ENCODE measurements around the gene POGLUT3. TPM values are rescaled to one million over a fixed set of nuclear protein-coding genes. Genes with fewer than 3 reads are reported as not detected.

POGLUT3 gene
- total and polyA plus RNA-seq, 2 of the 4 experiments (the other 2 are of a cell fraction) = 31.7 to 34.8 TPM

DNA sequence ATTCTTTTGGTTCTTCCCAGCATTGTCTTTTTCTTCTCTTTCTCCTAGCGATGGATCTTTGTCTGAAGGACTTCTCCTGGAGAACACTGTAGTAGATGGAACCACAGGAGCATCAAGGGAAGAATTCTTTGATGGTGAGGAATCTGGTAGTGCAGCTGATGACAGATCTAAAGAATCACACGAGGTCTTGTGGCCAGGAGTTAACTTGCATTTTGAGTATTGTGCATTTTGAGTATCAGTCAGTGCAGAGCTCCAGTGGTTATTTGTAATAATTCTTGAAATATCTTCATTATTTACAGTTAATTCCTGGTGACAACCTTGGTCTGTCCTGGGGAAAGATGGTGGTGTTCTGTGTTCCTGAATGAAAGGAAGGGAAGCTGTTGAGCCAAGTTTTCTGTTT, 14.5 kb upstream of the POGLUT3 start:
- Histone ChIP-seq H3K18ac (ENCODE audit: low read depth, low read length) (no peak overlapping the region; the same call in 1 of the 2 replicates), H4K91ac (ENCODE audit: insufficient read depth, low read depth, low read length) (no peak overlapping the region), H4K20me1 (ENCODE audit: insufficient read depth, low read length) (no peaks in the 10 kb centered on the region), H4K5ac (ENCODE audit: low read depth, low read length) (no peak overlapping the region), H2BK5ac (ENCODE audit: low read depth, low read length, poor library complexity, severe bottlenecking) (no peak overlapping the region), H3K23ac (ENCODE audit: low read depth, low read length) (no peak overlapping the region), H3K79me1 (ENCODE audit: low read depth in 1 of 2, low read length in 2 of 2) (no peaks in the 10 kb centered on the region), H3K4ac (ENCODE audit: low read depth, low read length) (no peak overlapping the region), H4K8ac (ENCODE audit: low read depth in 2 of 2, low read length in 2 of 2) (no peak overlapping the region), H3K9ac (ENCODE audit: low read depth, low read length) (no peak overlapping the region), H2BK15ac (ENCODE audit: low read depth, low read length) (no peak overlapping the region), H2BK120ac (ENCODE audit: low read depth, low read length) (no peak overlapping the region), H2AFZ (replicated peaks; ENCODE audit: low read length, poor library complexity) (no peak overlapping the region), H3K9me3 (ENCODE audit: control insufficient read depth, insufficient read depth, low read length) (no peaks in the 10 kb centered on the region), H2AK9ac (replicated peaks; ENCODE audit: low read depth, low read length, poor library complexity) (no peak overlapping the region), H3K4me3 (ENCODE audit: insufficient read depth, low read depth, low read length) (no peak overlapping the region), H3K9me1 (ENCODE audit: insufficient read depth, low read length) (no peaks in the 10 kb centered on the region), H3K56ac (ENCODE audit: extremely low read depth, insufficient read depth, low read length) (no peak overlapping the region), H3K36me3 (ENCODE audit: control insufficient read depth, insufficient read depth, low read length) (no peaks in the 10 kb centered on the region), H2BK20ac (ENCODE audit: low read depth, low read length) (no peak overlapping the region), H3K27ac (ENCODE audit: insufficient read depth, low read length) (no peak overlapping the region), H3K4me1 (ENCODE audit: control insufficient read depth, insufficient read depth, low read length) (peaks cover 2% of the 10 kb centered on the region; the same call in 1 of the 2 replicates), H3K4me2 (ENCODE audit: low read depth, low read length) (no peak overlapping the region), H3K27me3 (ENCODE audit: control insufficient read depth, insufficient read depth, low read length) (no peaks in the 10 kb centered on the region), H3K14ac (replicated peaks; ENCODE audit: low read depth, low read length) (no peak overlapping the region), H2AK5ac (ENCODE audit: low read depth, low read length) (no peak overlapping the region)
- DNase-seq (no peak), ATAC-seq (ENCODE audit: low read depth) (no peak)
- intact Hi-C loops (cut with micrococcal nuclease) = no loop called here
- ChIA-PET CTCF (no interaction called here), POLR2A (ENCODE audit: unreplicated experiment) (no interaction called here)
- WGBS, 2 experiments (ENCODE audit: extremely low coverage in 2 of 2, insufficient read length in 1 of 2) = no CpG with 5 or more reads among the region's 2 CpGs
- dilution Hi-C loops (cut with HindIII; ENCODE audit: low sequenced_read_pairs, unreplicated experiment) = no loop called here
- in situ Hi-C loops (cut with MboI; ENCODE audit: low sequenced_read_pairs) = no loop called here
- no TSS peak for BruUV-seq (replicated peaks)
- TF ChIP-seq RCOR1 (IDR thresholded peaks at IDR 0.05; ENCODE audit: insufficient replicate concordance, low read length) (no peak), NFE2L2 (IDR thresholded peaks at IDR 0.05; ENCODE audit: low read depth, low read length) (no peak), FOS (IDR thresholded peaks at IDR 0.05; ENCODE audit: low read depth, low read length) (no peak), BHLHE40 (IDR thresholded peaks at IDR 0.05; ENCODE audit: low read depth, low read length) (no peak), MXI1 (IDR thresholded peaks at IDR 0.05; ENCODE audit: borderline replicate concordance, low read depth, low read length) (no peak), RAD21 (IDR thresholded peaks at IDR 0.05; ENCODE audit: low read length) (no peak), CEBPB (IDR thresholded peaks at IDR 0.05; ENCODE audit: low read depth, low read length) (no peak), CTCF (conservative IDR thresholded peaks at IDR 0.05; ENCODE audit: low read depth, low read length) (no peak), RFX5 (IDR thresholded peaks at IDR 0.05; ENCODE audit: low read depth, low read length) (no peak), CHD1 (IDR thresholded peaks at IDR 0.05; ENCODE audit: low read depth, low read length) (no peak), MAFK (IDR thresholded peaks at IDR 0.05; ENCODE audit: low read depth, low read length) (no peak), SMC3 (IDR thresholded peaks at IDR 0.05; ENCODE audit: low read depth, low read length) (no peak), POLR2A (IDR thresholded peaks at IDR 0.05; ENCODE audit: low read depth, low read length) (no peak), MAZ (IDR thresholded peaks at IDR 0.05; ENCODE audit: borderline replicate concordance, low read depth, low read length) (no peak)
- TF ChIP-seq, protein P1, sequence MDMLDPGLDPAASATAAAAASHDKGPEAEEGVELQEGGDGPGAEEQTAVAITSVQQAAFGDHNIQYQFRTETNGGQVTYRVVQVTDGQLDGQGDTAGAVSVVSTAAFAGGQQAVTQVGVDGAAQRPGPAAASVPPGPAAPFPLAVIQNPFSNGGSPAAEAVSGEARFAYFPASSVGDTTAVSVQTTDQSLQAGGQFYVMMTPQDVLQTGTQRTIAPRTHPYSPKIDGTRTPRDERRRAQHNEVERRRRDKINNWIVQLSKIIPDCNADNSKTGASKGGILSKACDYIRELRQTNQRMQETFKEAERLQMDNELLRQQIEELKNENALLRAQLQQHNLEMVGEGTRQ (IDR thresholded peaks at IDR 0.05; ENCODE audit: low read depth, low read length) = no peak
- TF ChIP-seq, protein P2, sequence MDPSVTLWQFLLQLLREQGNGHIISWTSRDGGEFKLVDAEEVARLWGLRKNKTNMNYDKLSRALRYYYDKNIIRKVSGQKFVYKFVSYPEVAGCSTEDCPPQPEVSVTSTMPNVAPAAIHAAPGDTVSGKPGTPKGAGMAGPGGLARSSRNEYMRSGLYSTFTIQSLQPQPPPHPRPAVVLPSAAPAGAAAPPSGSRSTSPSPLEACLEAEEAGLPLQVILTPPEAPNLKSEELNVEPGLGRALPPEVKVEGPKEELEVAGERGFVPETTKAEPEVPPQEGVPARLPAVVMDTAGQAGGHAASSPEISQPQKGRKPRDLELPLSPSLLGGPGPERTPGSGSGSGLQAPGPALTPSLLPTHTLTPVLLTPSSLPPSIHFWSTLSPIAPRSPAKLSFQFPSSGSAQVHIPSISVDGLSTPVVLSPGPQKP (IDR thresholded peaks at IDR 0.05; ENCODE audit: borderline replicate concordance, low read depth, low read length) = no peak

All from IMR-90 (cell line).